ENCODE results near the gene SV2C. TPM values are rescaled to one million over a fixed set of nuclear protein-coding genes. Genes with fewer than 3 reads are reported as not detected.

SV2C gene
- total RNA-seq, 2 donors from 2014 or later = 0.52 TPM; not detected in 1

- intact Hi-C loops (cut with DNase I) = no loop called here
- 41 to 49% methylated on average over 5 to 7 of the region's 7 CpGs for WGBS, 2 donors
- Histone ChIP-seq H3K27ac (peak overlapping the region in 1 of 4 donors; percentile 60), H3K27me3 (no peaks in the 10 kb centered on the region), H3K36me3 (replicated peaks in 1 of 2; ENCODE audit: insufficient read depth in 1 of 2, low read depth in 2 of 2) (no peaks in the 10 kb centered on the region), H3K4me3 (no peak overlapping the region), H3K4me1 (peaks cover 21% of the 10 kb centered on the region), H3K9me3 (no peaks in the 10 kb centered on the region)
- peak; percentile 25 for ATAC-seq
- TF ChIP-seq, protein P1, sequence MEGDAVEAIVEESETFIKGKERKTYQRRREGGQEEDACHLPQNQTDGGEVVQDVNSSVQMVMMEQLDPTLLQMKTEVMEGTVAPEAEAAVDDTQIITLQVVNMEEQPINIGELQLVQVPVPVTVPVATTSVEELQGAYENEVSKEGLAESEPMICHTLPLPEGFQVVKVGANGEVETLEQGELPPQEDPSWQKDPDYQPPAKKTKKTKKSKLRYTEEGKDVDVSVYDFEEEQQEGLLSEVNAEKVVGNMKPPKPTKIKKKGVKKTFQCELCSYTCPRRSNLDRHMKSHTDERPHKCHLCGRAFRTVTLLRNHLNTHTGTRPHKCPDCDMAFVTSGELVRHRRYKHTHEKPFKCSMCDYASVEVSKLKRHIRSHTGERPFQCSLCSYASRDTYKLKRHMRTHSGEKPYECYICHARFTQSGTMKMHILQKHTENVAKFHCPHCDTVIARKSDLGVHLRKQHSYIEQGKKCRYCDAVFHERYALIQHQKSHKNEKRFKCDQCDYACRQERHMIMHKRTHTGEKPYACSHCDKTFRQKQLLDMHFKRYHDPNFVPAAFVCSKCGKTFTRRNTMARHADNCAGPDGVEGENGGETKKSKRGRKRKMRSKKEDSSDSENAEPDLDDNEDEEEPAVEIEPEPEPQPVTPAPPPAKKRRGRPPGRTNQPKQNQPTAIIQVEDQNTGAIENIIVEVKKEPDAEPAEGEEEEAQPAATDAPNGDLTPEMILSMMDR (IDR thresholded peaks at IDR 0.05) = no peak
- TF ChIP-seq POLR2A (IDR thresholded peaks at IDR 0.05) = no peak
- DNase-seq = peak in 3 of 4 donors; percentile 18 to 64 (median 27)
Measured at GRCh38 chr5:76341651-76342334, 258.6 kb downstream of the SV2C start.

GRCh38 chr5:76342474-76342873 lies 259.3 kb downstream of the SV2C start:
- Histone ChIP-seq H3K4me1 (peaks cover 21% of the 10 kb centered on the region), H3K36me3 (replicated peaks in 1 of 2; ENCODE audit: insufficient read depth in 1 of 2, low read depth in 2 of 2) (no peaks in the 10 kb centered on the region), H3K4me3 (no peak overlapping the region), H3K9me3 (no peaks in the 10 kb centered on the region), H3K27ac (peak overlapping the region in 1 of 4 donors; percentile 60), H3K27me3 (no peaks in the 10 kb centered on the region)
- WGBS, 2 donors = 75 to 100% methylated on average over 1 of the region's 1 CpG
- ATAC-seq (no peak), DNase-seq (no peak)
- intact Hi-C loops (cut with DNase I) = no loop called here
- no peak for TF ChIP-seq POLR2A (IDR thresholded peaks at IDR 0.05)
- TF ChIP-seq, protein P1 (IDR thresholded peaks at IDR 0.05) = no peak

DNA sequence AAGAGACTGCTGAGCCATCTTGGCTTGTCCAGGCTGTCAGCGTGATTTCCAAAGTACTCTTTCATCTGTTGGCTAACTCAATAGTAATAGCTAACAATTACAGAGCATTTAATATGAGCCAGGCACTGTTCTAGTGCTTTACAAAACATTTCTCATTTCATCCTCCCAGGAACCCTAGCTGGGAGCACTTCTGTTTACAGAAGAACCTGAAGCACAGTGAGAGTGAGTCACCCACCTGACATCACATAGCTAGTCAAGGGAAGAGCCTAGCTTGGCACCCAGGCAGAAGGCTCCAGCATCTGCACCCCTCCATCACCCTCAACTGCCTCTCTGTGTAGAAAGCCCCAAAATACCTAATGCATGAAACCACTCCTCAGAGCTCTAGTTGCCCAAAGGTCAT lies 262.4 kb downstream of the SV2C start:
- no peaks in the 10 kb centered on the region for H3K36me3 ChIP-seq (replicated peaks in 1 of 2; ENCODE audit: insufficient read depth in 1 of 2, low read depth in 2 of 2)
- intact Hi-C loops (cut with DNase I) = no loop called here
- peaks cover 9% of the 10 kb centered on the region for H3K4me1 ChIP-seq
- WGBS, 2 donors = 100% methylated on average over 1 of the region's 1 CpG
- H3K9me3 ChIP-seq = no peaks in the 10 kb centered on the region
- no peak overlapping the region for H3K27ac ChIP-seq
- no peak for ATAC-seq
- no peak overlapping the region for H3K4me3 ChIP-seq
- no peak for DNase-seq
- TF ChIP-seq POLR2A (IDR thresholded peaks at IDR 0.05) = no peak
- TF ChIP-seq, protein P1 (IDR thresholded peaks at IDR 0.05) = no peak
- no peaks in the 10 kb centered on the region for H3K27me3 ChIP-seq

DNA sequence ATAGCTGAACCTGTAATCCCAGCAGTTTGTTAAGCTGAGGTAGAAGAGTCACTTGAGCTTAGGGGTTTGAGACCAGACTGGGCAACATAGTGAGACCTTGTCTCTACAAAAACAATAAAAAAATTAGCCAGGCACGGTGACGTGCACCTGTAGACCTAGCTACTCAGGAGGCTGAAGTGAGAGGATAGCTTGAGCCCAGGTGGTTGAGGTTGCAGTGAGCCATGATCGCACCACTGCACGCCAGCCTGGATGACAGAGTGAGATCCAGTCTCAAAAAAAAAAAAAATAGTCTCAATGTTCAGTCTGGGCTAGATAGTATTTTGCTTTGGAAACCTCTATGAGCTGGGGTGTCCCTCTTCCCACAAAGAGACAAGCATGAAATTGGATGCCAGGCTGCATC lies 268.0 kb downstream of the SV2C start:
- no peaks in the 10 kb centered on the region for H3K4me1 ChIP-seq
- intact Hi-C loops (cut with DNase I) = no loop called here
- no peak for ATAC-seq
- no peaks in the 10 kb centered on the region for H3K36me3 ChIP-seq (replicated peaks in 1 of 2; ENCODE audit: insufficient read depth in 1 of 2, low read depth in 2 of 2)
- no peaks in the 10 kb centered on the region for H3K9me3 ChIP-seq
- 68 to 71% methylated on average over 4 of the region's 4 CpGs for WGBS, 2 donors
- H3K4me3 ChIP-seq = no peak overlapping the region
- H3K27me3 ChIP-seq = no peaks in the 10 kb centered on the region
- H3K27ac ChIP-seq = no peak overlapping the region
- no peak for DNase-seq
- TF ChIP-seq POLR2A (IDR thresholded peaks at IDR 0.05) = no peak
- TF ChIP-seq, protein P1 (IDR thresholded peaks at IDR 0.05) = no peak

- ATAC-seq (no peak), DNase-seq (no peak)
- WGBS, 2 donors = 72 to 96% methylated on average over 7 to 8 of the region's 8 CpGs
- intact Hi-C loops (cut with DNase I) = no loop called here
- H3K4me1 ChIP-seq = no peaks in the 10 kb centered on the region
- no peak for TF ChIP-seq POLR2A (IDR thresholded peaks at IDR 0.05)
- TF ChIP-seq, protein P1 (IDR thresholded peaks at IDR 0.05) = no peak
- H3K4me3 ChIP-seq = no peak overlapping the region
- H3K9me3 ChIP-seq = no peaks in the 10 kb centered on the region
- H3K27me3 ChIP-seq = no peaks in the 10 kb centered on the region
- H3K27ac ChIP-seq = no peak overlapping the region
- no peaks in the 10 kb centered on the region for H3K36me3 ChIP-seq (replicated peaks in 1 of 2; ENCODE audit: insufficient read depth in 1 of 2, low read depth in 2 of 2)
Measured at GRCh38 chr5:76351577-76351976, 268.4 kb downstream of the SV2C start.
